Endothelial cell of umbilical vein (primary cell): ENCODE measurements around the gene IL32.

Experiments used
- EZH2 ChIP-seq: IDR thresholded peaks from 2 replicates; pipeline ENCODE4 v1.6.1; 2012; ENCODE audit warnings: borderline replicate concordance, low read depth, mild to moderate bottlenecking, moderate library complexity, low read length, inconsistent platforms; ENCODE audit not compliant: severe bottlenecking
- GATA2 ChIP-seq: IDR thresholded peaks from 2 replicates; pipeline ENCODE4 v1.7.0; 2011; ENCODE audit warnings: low read depth, mild to moderate bottlenecking, moderate library complexity, mixed read lengths, low read length; ENCODE audit not compliant: insufficient read length, insufficient read depth
- POLR2A ChIP-seq: IDR thresholded peaks from 2 replicates; pipeline ENCODE4 v1.6.1; 2012; ENCODE audit warnings: low read depth, mild to moderate bottlenecking, control low read depth, low read length
- POLR2AphosphoS5 ChIP-seq: IDR thresholded peaks from 2 replicates; pipeline ENCODE4 v1.6.1; 2012; ENCODE audit warnings: low read depth, mild to moderate bottlenecking, control low read depth, low read length, moderate library complexity; ENCODE audit not compliant: insufficient read depth
- TF ChIP-seq, protein P1 (sequence below), 2 donors: IDR thresholded peaks; 1 replicate in 1 of 2; 2 replicates in 1 of 2; pipeline ENCODE4 v1.5.1; 2011; ENCODE audit warnings: low read length in 2 of 2, mild to moderate bottlenecking in 2 of 2, moderate library complexity in 2 of 2, control low read depth in 1 of 2, inconsistent platforms in 1 of 2, low read depth in 1 of 2; ENCODE audit not compliant: insufficient read depth in 1 of 2; ENCODE audit errors: extremely low read depth in 1 of 2

DNA sequence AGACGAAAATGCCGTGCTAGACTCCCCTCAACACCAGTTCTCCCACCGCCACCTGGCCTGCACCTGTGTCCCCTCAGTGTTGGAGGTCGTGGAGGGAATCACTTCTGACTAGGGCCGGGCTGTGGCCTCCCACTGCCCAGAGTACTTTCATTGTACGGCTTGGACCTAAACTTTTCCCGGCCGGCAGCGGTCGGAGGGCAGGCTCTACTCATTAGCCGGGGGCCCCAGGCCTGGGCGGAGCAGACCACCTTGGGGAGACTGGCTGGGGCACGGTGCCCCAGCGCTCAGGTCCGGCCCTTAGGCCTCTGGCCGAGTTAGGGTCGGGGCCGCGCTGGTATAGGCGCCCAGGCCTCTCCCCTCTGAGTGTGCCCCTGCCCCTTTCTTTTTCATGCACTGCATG lies 48.1 kb upstream of the IL32 start:
- TF ChIP-seq EZH2 (no peak), POLR2AphosphoS5 (no peak), POLR2A (no peak), GATA2 (no peak)
- TF ChIP-seq, protein P1, sequence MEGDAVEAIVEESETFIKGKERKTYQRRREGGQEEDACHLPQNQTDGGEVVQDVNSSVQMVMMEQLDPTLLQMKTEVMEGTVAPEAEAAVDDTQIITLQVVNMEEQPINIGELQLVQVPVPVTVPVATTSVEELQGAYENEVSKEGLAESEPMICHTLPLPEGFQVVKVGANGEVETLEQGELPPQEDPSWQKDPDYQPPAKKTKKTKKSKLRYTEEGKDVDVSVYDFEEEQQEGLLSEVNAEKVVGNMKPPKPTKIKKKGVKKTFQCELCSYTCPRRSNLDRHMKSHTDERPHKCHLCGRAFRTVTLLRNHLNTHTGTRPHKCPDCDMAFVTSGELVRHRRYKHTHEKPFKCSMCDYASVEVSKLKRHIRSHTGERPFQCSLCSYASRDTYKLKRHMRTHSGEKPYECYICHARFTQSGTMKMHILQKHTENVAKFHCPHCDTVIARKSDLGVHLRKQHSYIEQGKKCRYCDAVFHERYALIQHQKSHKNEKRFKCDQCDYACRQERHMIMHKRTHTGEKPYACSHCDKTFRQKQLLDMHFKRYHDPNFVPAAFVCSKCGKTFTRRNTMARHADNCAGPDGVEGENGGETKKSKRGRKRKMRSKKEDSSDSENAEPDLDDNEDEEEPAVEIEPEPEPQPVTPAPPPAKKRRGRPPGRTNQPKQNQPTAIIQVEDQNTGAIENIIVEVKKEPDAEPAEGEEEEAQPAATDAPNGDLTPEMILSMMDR (IDR thresholded peaks at IDR 0.05; ENCODE audit: extremely low read depth in 1 of 2, insufficient read depth in 1 of 2, low read depth in 1 of 2, low read length in 2 of 2), result no peak
